GM19397 (cell line): Measurements from ENCODE around the gene TNIP1.

Experiments
- ATAC-seq: cut with Tn5 transposase; IDR thresholded peaks from one replicate; pipeline ENCODE4 v1.9.1; 2021; ENCODE audit warnings: mild to moderate bottlenecking, moderate library complexity; ENCODE audit not compliant: unreplicated experiment

The TNIP1 gene

DNA sequence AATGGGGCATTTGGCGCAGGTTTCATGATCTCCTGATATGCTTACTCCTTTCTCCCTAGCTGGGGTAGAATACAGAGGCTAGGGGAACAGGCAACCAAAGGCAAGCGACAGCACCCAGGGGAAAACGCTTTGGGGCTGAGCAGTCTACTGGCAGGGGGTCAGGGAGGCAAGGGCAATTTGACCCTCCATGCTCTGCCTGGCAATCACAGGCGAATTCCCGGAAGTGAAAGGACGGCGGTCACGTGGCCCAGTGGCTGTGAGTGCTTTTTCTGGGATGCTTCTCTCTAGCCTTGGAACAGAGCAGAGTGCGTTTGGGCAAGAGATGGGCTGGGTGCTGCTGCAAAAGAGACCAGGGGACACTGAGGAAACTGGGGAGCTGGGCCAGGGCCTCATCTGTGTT is 54.7 kb downstream of the TNIP1 start:
- ATAC-seq, result no peak

DNA sequence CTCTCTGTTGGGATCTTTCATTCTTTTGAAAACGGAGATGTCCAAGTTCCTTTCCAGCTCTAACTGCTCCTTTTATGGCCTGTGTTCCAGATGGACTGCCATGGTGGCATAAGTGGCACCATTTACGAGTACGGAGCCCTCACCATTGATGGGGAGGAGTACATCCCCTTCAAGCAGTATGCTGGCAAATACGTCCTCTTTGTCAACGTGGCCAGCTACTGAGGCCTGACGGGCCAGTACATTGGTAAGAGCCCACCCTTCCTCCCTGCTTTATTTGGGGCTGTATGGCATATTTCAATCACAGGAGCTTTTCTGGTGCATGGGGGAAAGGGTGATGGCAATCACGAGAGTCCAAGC is 55.6 kb downstream of the TNIP1 start:
- no peak for ATAC-seq

DNA sequence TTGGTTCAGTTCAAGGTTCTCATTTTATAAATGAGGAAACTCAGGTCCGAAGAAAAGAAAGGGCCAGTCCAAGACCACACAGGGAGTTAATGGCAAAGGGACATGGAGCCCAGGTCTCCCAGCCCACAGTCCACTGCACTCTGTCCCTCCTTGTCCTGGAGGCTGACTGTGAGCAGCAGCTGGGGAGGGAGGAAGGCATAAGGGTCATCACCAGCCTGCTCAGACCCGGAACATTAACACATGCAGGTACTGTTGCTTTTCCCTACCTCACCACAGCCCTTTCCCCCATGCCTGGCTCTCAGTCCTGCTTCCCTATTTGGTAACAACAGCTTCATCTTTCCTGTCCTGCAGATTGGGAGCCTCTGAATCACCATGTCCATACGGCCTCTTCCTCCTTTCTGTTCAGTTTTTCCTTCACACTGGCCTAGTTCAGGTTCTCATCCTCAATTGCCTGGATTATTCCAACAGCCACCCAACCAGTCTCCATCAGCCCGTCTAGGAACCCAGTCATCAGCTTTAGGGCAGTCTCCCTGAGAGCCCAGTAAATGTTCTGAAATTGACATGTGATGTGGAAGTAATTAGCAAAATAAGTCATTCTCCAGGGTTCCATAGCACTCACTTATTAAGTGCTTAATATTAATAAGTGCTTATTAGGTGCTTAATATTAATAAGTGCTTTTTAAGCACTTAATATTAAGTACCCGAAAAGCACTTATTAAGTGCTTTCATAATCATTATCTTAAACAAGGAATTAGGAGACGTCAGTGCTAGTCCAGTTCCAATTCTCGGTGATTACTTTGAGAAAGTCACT is 56.2 kb downstream of the TNIP1 start:
- ATAC-seq, result no peak

DNA sequence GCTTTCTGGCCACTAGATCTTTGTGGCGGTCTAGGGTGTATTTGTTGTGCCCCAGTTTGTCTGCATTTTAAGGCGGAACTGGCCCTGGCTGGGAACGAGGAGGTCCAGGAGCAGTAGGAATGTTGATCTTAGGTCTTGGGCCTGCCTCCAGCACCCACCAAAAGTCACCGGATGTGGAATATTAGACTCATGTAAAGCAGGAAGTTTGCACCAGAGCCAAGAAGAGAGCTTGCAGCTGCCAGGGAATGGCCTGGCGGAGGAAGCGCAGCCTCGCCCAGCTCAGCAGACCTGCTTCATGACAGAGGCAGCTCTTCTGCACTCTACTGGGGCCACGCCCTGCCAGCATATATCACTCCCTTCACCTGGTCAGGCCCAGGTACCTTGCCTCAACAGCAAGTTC is 57.2 kb downstream of the TNIP1 start:
- no peak for ATAC-seq

DNA sequence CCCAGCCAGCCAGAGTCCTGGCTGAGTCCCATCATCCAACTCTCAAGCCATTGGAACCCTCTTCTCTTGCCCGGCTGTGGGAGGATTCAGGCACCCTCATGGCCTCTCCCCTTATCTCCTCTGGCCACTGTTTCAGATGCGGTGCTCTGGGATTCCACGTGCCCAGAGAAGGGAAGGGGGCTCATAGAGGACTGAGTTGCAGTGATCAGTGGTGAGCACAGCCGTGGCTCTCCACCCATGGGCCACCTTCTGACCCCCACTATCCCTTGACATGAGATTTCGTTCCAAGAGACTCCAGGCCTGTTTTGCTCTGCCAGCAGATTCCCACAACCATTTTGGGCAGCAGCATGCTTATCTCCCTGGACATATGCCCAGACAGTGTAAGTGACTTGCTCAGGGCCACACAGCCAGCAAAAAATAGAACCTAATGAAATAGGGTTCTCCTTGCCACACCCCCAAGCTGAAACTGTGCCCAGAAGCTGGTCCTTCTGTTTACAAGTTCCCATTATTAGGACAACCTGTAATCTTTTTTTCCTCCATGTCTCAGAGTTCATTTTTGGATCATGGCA is 57.7 kb downstream of the TNIP1 start:
- ATAC-seq, result no peak

DNA sequence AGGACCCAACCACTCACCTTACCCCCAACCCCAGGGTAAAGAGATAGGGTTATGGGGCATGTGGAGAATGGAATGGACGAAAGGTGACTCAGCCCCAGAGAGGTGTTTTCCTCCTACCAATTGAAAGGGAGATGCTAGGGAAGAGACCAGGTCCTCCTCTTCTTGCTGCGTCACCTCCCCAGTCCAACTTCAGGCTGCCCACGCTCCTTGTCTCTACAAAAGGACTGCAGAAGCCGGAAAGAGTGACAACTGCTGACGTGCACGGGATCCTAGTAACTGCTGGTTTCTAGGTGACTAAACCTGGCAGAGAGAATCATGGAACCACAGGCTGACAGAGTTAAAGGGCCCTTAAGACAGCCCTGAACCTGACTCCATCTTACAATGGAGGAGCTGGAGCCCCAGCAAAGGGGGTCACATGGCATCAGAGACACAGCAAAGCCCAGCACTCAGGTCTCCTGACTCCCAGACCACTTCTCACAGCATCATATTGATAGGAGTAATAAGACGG is 58.3 kb downstream of the TNIP1 start:
- ATAC-seq, result no peak

DNA sequence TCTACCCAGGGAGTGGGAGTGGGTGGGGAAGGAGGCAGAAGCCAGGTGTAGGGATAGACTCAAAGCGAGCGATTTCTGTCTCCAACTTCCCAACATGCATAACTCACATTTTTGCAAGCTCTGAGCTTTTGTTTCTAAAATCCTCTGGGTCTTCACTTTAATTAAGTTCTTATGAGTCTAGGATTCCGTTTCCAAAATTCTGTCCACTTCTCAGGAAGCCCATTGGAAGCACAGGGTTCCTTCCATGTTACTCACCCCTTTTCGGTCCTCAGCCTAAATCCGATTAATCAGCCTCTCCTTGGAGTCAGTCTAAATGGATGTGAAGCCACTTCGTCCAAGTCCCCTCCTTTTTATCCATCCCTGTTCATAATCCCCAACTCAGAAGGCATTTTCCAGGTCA is 59.1 kb downstream of the TNIP1 start:
- ATAC-seq, result no peak

DNA sequence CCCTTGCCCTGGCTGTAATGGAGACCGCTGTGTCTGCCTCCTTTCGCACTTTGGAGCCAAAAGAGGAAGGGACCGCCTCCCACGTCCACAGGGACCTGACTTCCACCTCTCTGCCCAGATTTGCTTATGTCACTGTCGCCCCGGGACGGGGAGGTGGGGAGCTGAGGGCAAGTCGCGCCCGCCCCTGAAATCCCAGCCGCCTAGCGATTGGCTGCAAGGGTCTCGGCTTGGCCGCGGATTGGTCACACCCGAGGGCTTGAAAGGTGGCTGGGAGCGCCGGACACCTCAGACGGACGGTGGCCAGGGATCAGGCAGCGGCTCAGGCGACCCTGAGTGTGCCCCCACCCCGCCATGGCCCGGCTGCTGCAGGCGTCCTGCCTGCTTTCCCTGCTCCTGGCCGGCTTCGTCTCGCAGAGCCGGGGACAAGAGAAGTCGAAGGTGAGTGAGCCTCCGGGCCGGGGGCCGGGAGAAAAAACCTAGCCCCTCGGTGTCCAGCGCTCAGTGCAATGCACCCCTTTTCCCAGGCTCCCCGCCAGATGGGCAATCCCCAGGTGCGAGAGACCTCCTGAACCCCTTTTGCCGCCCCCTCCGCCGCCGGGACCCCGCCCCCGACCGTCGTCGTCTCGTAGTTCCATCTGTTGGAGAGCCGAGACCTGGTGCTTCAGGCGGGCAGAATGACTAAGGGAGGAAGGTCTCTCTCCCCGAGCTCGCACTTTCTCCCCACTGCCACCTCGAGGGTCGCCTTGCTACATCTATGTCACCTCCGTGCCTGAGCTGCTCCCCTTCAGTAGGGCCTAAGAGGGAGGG is 60.3 kb downstream of the TNIP1 start, which contains the start of gene GPX3:
TSS of gene GPX3 (plus strand) at position 288 of the 807 bp plus-strand sequence. CDS start at position 352, 64 bp downstream.
- peak; percentile 85 for ATAC-seq

DNA sequence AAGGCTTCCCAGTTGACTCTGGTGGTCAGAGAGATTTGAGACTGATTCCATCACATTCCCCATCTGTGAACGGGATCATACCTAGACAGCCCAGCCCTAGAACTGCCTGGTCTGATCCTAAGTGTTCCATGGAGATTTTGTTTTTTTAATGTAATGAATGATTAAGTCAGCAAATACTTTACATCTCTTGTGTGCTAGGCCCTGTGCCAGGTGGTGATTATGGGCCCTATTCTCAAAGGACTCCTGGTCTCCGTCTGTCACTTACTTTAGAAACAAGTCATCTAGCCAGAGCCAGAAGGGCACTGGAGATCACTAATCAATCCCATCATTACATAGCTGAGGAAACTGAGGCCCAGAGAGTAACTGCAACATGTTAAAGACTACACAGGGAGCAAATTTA is 61.5 kb downstream of the TNIP1 start:
- no peak for ATAC-seq

DNA sequence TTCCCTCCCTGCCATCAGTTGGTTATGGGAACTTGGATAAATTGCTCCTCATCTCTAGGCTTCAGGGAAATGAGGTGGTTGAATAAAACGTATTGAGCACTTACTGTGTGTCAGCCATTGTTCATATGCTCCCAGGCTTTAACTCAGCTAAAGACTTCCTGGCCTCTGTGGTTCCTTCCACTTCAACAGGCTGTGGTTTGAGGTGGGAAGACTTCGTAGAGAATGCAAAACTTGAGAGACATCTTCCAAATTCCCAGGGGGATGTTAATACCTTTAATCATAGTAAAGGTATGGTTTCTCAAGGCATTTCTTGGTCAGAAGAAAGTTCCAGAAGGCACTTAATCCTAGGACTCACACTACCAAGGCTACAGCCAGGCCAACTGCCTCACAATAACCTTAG is 62.0 kb downstream of the TNIP1 start:
- ATAC-seq, result no peak

DNA sequence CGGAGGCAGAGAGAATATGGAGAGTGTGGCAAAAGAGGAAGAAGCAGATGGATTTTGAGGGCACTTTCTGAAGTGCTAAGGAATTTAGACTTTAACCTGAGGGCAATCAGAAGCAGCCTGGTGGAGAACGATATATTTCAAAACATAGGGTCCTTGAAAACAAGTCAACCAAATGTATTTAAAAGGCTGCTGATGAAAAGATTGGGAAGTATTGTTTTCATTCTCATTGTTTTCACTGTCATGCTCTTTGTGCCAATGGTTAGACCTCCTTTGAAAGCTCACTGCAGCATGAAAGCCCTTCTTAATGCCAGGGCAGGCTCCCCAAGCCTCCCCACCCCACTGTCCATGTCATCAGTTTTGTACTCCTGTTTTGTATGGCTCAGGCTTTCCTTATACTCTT is 62.9 kb downstream of the TNIP1 start:
- no peak for ATAC-seq

DNA sequence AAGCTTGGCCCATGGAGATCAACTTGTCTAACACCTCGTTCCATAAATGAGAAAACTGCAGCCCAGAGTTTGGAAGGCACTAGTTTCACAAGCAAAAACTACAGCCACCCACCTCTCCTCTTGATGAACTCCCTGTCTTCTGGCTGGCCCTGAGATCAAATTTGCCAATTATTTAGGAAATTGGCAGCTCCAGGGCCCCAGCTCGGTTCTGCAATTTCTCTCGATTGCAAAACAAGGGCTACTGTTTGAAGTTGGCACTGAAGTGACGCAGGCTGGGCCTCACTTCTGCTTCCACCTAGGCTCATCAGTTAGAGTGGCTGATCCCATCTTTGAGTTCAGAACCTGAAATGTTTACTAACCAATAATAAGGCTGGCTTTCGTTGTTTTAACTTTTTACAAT is 64.1 kb downstream of the TNIP1 start:
- no peak for ATAC-seq

DNA sequence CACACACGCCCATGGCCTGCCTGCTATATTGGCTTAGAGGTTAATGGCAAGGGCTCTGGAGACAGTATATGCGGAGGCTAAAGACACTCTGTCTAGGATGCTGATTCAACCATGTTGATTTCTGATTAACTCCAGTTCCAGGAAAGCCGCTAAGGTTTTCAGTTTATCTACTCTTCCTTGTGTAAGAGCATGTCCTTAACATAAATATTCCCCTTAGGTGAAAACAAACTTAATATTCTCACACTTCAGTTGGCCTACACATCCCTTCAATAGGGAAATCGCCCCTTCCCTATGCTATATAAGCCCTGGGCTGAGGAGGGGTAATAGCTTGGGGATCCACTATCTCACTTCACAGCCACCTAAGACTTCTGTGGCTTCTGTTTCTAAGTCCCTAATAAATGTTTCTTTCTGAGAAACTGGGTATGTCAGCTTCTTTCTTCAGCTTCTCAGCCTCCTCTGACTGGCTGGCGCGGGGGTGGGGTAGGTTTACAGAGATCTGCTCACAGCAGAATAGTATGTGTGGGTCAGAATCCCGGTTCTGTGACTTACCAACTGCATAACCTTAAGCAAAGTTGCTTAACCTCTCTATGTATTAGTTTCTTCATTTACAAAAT is 64.8 kb downstream of the TNIP1 start:
- no peak for ATAC-seq

DNA sequence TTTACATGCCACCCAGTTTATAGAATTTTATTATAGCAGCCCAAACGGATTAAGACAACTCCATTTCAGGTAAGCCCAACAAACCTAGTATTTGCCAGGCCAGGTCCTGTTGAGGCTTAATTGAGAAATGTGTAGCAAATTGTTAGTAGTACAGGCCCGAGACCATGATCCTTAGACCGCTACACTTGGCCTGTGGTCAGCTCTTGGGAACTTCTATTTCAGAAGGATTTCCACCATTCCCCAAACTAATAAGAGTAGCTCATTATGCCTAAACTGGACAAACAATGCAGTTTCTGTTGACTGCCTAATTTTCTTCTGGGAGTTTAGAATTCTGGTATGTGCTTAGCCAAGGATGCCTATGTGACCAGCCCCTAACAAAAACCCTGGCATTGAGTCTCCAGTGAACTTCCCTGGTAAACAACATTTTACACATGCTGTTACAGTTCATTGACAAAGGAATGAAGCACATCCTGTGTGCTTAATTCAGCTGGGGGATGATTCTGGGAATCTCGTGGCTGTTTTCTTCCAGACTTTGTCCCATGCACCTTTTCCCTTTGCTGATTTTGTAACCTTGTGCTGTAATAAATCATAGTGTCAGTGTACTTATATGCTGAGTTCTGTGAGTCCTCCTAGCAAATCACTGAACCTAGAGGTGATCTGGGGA is 66.0 kb downstream of the TNIP1 start:
- ATAC-seq, result no peak

DNA sequence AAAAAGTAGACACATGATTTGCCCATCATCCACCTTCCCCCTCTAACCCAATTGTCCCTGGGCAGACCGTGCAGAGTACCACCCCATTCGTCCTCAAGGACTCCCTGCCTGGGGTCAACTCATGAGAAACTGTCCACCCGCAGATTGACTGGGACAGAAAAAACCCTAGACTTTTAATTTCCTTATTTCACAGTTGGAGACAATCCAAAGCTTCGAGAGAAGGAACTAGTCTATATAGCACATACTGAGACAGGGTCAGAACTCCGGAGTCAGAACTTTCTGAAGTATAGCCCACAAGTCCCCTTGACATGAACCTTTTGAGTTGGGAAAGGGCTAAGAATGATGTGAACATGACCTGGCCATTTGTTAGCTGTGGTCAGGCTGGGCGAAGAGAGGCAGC is 68.0 kb downstream of the TNIP1 start:
- ATAC-seq, result no peak

DNA sequence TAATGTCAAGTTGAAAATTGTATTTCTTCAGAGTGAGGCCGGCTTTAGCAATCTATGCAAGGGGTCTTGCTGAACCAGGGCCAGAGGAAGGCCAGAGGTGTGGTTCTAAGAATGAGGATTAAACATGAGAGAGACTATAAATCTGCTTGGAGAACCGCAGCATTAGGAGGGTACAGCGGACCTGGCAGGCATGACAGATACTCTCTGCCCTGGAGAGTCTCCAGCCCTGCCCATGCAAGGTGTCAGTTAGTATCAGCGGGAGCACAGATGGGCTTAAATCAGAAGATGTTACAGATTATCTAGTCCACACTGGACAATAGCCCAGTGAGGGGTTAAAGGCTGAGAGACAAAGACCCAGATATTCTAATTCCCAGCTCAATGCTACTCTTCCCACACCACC is 71.9 kb downstream of the TNIP1 start:
- ATAC-seq, result no peak

DNA sequence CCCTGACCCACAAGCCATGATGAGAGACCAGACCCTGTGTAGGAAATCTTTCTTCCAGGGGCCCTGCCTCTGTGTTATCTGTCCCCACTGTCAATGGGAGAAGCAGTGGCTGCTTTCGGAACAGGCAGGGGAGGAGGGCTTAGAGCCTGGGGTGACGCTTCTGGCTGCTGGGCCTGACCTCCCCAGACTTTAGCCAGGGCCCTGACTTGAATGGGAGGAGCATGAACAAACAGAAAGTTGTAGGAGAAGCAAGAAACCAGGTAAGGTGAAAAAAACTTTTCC is 72.7 kb downstream of the TNIP1 start:
- no peak for ATAC-seq

DNA sequence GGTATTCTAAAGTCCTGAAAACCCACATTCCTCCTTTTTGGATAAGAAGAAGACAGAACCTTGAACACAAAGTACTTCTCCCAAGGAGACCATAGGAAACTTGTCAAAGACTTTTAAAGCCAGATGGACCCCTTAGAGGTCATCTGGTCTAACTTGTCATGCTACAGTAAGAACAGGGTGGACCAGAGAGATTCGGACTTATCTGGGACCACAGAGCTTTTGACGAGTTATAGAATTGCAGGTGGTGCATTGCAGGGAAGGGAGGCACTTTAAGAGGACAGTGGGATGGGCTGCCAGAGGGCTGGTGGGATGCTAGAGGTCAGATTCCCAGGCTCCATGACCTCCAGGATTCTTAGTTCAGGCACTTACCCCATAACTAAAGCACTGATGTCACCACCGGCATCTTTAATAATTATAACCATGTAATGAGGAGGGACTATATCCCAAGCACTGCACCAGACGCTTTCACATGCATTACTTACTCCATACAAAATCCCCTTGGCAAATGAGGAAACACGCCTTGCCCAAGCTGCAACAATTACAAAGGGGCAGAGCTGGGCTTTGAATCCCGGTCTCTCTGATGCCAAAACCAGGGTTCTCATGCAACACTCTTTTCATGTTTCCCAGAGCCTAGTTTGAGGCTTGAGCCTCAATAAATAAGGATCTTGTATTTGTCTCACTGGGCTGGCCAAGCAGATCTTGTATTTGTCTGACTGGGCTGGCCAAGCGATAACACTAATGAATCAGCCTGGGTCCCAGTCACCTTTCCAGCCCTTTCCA is 73.2 kb downstream of the TNIP1 start:
- ATAC-seq, result no peak

DNA sequence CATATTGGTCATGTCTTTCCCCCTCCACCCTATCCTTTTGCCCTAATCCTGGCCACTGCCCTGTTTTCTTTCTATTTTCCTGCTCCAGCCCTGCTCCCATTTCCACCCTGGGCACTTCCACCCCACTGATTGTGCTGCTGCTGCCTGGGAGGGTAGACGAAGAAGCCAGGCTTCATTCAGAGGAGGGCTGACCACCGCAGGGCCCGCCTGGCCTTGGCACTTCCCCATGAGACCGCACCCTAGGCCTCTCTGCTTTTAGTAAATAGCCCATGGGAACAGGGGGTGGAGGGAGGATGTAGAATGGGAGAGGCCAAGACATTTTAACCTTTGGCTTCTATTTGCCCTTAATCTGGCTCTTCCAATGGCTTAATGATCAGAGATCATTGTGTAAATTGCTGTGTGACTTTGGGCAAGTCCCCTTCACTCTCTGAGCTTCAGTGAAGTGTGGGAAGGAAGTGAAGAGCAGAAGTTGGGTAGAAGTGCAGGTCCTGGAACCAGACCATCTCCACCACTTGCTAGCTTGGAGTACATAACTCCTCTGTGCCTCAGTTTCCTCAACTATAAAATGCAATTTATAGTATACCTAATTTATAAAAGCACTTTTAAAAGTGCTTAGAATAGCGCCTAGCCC is 74.0 kb downstream of the TNIP1 start:
- ATAC-seq, result no peak
